ENCODE data around the gene HM13.
A peak's percentile ranks its signal among the peaks of the same experiment; 100 is the strongest.
"Not testable (repeated sequence)": the region's sequence is repeated elsewhere in the genome, so short reads cannot be mapped to it uniquely, and the experiment has no call there.

Gene HM13, protein sequence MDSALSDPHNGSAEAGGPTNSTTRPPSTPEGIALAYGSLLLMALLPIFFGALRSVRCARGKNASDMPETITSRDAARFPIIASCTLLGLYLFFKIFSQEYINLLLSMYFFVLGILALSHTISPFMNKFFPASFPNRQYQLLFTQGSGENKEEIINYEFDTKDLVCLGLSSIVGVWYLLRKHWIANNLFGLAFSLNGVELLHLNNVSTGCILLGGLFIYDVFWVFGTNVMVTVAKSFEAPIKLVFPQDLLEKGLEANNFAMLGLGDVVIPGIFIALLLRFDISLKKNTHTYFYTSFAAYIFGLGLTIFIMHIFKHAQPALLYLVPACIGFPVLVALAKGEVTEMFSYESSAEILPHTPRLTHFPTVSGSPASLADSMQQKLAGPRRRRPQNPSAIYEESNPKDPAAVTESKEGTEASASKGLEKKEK

DNA sequence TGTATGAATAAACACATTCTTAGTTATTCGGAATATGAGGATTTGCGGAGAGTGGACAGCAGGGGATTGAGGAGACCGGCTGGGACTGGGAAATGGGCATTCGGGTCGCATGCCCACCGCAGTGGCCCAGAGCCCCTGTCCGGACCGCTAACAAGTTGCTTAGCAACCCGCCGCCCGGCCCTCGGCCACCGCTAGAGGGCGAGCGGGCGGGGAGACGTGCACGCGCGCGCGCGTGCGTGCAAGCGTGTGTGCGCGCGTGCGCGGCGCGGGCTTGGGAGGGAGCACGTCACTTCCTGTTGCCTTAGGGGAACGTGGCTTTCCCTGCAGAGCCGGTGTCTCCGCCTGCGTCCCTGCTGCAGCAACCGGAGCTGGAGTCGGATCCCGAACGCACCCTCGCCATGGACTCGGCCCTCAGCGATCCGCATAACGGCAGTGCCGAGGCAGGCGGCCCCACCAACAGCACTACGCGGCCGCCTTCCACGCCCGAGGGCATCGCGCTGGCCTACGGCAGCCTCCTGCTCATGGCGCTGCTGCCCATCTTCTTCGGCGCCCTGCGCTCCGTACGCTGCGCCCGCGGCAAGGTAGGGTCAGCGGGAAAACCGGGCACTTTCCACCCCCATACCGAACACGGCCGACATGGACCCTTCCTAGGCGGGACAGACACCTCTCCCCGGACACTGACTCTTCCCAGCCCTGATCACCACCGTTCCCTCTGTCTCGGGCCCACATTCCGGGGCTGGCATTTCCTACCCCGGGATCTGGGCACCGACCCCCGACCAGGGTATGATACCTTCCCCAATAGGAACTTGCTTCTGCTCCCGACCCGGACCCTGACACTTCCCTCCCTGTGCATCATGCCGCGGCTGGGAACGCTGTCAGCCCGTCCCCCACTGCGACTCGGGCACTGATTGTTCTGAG, at the start of gene HM13:
TSS of gene HM13 (plus strand) at position 289 of the 918 bp plus-strand sequence. CDS start at position 399, 110 bp downstream.
- peak; percentile 78 to 83 (median 80) for DNase-seq (ENCODE audit: low read depth in 3 of 3)

DNA sequence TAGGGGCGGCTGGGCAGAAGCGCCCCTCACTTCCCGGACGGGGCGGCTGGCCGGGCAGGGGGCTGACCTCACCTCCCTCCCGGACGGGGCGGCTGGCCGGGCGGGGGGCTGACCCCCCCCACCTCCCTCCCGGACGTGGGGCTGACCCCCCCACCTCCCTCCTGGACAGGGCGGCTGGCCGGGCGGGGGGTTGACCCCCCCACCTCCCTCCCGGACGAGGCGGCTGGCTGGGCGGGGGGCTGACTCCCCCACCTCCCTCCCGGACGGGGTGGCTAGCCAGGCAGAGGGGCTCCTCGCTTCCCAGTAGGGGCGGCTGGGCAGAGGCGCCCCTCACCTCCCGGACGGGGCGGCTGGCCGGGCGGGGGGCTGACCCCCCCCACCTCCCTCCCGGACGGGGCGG, 43.3 kb upstream of the HM13 start:
- not testable (repeated sequence) for DNase-seq (ENCODE audit: low read depth in 3 of 3)

DNA sequence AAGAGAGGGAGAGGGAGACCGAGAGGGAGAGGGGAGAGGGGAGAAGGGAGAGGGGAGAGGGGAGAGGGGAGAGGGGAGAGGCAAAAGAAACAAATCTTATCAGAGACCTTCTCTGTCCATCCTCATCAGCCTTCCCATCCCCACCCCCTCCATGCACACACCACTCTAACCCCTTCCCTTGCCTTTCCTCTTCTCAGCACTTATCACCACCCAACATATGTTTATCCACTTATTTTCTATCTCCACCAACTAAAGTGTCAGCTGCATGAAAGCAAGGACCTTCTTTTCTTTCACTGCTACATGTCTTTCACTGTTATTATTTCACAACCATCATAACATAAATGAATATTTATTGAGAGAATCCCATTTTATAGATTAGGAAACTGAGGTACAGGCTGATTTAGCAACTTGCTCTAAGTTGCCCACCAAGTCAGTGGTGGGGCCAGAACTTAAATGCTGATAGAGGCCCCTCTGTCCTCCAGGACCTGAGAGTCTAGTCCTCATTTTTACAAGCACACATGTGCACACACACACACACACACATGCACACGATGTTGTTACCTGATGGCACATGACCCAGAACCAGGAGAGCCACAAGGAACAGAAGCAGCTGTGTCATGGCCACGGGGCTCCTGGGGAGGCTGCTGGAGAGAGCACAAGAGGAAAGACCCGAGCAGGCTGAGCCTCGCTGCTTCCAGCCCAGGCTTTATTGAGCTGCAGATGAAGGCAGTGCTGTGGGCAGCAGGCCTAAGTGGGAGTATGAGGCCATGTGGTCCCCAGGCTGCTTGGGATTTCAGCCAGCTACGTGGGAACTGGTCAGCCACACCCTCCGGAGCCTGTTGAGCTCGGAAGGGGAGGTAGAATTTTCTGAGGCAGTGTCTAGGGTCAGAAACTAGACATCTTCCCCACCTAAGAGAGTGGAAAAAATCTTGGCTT, 41.6 kb upstream of the HM13 start:
- no peak for DNase-seq (ENCODE audit: low read depth in 3 of 3)

DNA sequence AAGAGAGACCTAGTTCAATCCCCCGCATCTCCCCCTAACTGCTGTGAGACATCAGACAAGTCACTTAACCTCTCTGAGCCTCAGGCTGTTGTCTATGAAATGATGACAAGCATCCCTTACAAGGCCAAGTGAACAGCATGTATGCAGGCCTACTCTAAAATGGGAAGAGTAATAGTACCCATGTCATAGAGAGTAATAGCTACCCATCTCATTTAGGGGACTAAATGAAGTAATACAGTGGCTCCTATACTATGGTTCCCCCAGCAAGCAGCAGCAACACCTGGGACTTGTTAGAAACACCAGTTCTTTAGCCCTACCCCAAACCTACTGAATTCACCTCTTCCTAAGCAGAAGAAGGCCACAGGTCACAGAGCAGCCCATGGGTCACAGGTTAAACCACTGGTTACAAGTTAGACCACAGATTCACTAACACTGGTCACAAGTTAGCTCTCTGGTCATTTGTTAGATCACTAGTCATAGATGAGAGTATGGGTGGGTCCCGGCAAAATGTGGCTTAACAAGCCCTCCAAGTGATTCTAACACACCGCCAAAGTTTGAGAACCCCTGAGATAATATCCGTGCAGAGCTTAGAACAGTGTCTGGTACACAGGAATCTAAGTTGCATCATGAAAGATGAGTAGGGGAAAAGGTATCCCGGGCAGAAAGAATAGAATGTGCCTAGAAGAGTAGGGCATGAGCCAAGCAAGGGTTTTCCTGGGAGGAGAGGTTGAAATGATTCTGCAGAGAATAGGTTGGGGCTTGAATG, 40.7 kb upstream of the HM13 start:
- DNase-seq (ENCODE audit: low read depth in 3 of 3) = no peak

DNA sequence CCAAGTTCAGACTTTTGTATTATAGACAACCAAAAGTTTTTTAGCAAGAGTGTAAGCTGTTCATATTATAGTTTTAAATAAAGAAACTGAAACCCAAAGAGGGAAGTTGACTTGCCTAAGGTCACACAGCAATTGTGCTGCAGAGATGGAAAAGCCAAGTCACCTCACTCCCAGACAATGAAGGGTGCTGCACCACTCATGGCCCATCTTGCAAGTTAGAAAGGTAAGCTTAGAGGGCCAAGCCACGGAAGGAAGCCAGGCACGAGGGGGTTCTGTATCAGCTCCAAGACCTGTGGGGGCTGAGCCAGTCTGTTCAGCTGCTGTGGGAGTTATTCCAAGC, 40.2 kb upstream of the HM13 start:
- no peak for DNase-seq (ENCODE audit: low read depth in 3 of 3)

DNA sequence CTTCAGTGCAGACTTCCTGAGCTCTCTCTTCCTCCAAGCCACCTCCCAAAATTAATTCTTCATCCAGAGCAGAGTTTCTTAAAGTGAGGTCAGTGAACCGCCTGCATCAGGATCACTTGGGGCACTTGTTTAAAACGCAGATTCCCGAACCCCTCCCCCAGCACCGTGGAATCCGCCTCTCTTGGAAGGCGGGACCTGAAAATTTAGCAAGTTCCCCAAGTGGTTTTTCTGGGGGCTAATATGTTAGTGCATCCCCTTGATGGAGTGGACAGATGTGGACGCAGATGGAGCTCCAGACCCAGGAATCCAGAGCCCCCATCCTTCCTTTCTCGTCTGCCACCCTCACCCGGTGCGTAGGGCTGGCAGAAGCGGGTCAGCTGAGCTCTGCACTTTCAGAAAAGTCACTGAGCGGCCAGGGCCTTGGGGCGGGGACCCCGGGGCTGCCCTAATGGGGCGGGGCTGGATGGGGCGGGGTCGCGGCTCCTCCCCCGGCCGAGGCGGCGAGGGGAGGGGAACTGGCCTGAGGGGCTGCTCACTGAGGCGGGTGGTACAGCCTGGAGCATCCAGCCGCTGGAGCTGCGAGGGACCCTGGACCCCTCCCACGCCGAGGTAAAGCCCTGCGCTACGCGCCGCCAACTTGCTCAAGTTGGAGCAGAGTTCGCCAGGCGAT, 39.3 kb upstream of the HM13 start, which contains the start of the genes DEFB124 and REM1:
TSS of gene DEFB124 (minus strand) at position 370 of the 670 bp plus-strand sequence. CDS start 2,114 bp downstream, outside the sequence.
TSS of gene REM1 (plus strand) at position 531 of the 670 bp plus-strand sequence. CDS start 1,158 bp downstream, outside the sequence.
- DNase-seq (ENCODE audit: low read depth in 3 of 3) = no peak

DNA sequence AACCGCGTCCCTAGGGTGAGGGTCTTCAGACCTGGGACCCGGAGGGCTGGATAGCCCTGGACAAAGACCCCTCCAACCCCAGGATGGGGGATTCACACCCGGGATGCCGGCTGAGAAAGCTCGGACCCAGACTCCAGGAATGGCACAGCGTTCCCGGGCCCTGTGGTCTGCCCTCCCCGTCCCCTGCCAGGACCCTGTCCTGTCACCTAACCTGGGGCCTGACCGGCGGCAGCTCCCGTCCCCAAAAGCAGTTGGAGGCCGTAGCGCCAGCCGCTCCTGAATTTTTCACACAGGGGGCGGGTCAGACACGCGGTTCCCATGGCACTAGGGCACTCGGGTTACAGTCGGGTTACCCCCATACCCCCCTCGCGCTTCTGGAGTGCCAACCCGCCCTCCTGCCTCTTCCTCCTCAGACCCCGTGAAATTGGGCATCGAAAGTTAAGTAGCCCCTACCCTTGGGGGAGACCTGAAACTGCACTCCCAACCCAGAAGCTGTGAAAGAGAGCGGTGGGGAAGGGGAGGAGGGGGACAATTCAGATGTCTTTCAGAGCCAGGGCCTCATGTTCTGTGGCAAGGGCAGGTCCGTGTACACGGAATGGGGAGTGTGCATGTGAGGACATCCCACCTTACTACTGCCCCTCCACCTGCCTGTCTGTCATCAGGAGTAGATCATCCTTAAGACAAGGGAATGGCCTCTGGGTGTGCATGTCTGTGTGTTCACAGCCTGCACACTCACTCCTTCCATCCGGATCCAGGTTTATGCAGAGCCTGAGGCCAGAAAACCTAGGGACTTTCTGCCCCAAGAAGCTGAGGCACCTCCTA, 38.6 kb upstream of the HM13 start:
- no peak for DNase-seq (ENCODE audit: low read depth in 3 of 3)

DNA sequence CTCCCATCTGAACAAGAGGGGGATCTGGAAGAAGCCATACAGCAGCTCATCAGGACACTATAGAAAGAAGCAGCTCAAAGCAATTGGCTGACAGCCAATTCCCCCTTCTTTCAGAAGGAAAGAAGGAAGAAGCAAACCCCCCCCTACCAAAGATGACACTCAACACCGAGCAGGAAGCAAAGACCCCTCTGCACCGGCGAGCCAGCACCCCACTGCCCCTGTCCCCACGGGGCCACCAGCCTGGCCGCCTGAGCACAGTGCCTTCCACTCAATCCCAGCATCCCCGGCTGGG, 38.0 kb upstream of the HM13 start:
- no peak for DNase-seq (ENCODE audit: low read depth in 3 of 3)

DNA sequence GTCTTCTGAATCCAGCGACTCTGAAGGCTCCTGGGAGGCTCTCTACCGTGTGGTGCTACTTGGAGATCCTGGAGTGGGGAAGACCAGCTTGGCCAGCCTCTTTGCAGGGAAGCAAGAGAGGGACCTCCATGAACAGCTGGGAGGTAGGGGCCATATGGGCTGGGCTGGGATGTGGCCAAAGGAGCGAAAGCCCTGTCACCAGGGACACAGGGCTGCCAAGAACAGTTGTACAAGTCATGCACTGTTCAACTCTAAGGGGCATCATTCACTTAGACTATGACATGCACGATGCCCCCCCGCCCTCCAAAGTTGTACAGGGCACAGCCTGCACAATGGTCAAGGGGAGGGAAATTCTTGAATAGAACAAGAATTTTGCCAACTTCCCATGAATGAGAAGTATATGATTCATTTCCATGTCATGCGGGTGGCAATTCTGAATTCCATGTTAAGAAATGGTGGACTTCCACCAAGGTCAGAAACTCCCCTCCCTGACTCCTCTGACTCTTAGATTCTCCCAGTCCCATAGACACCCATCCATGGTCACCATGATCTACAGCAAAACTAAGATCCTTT, 37.5 kb upstream of the HM13 start:
- no peak for DNase-seq (ENCODE audit: low read depth in 3 of 3)

DNA sequence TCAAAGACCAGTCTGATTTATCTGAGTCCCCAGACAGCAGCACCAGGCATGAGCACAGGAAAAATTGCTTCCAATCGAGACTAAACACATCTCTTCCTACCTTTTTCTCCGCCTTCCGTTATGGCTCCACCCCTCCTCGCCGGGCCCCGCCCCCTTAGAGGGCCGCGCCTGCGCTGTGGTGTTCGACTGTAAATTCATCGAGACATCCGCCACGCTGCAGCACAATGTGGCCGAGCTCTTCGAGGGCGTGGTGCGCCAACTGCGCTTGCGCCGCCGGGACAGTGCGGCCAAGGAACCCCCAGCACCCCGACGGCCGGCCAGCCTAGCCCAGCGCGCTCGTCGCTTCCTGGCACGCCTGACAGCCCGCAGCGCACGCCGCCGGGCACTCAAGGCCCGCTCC, 30.2 kb upstream of the HM13 start:
- DNase-seq (ENCODE audit: low read depth in 3 of 3) = no peak

DNA sequence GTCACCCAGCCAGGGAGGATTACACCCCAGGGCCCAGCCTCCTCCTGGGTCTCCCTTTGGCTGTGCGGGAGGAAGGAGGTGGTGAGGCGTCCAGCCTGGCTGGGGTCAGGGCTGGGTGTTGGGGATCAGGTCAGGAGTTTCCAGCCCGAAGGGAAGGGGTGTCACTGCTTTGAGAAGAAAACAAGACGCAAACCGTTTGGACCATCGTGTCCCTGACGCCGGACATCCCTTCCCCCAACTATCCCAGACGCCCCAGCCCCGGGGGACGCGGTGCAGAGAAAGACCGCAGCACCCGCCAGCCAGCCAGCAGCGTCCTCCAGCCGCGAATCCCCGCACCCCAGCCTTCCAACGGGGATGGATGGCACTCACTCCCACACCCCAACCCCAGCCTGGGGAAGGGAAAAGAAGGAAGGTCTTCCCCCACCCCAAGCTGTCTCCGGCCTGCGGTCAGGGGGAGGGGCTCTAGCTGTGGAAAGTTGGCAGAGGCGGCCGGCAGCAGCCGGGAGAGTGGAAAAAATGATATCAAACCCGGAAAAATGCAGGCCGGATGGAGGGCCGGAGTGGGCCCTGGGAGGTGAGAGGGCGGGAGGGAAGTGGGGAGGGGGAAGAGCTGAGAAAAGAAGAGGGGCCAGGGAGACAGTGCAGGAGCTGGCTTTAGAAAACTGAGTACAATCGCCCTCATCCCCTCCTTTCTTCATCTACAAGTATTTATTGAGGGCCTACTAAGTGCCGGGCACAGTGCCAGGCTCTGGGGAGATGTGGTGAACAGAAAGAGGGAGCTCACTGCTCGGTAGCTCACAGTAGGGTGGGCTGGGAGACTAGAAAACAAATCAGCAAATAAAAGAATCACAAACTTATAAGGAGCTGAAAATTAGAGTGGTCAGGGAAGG, 28.5 kb upstream of the HM13 start:
- DNase-seq (ENCODE audit: low read depth in 3 of 3) = peak in 1 of 3 donors; percentile 4

DNA sequence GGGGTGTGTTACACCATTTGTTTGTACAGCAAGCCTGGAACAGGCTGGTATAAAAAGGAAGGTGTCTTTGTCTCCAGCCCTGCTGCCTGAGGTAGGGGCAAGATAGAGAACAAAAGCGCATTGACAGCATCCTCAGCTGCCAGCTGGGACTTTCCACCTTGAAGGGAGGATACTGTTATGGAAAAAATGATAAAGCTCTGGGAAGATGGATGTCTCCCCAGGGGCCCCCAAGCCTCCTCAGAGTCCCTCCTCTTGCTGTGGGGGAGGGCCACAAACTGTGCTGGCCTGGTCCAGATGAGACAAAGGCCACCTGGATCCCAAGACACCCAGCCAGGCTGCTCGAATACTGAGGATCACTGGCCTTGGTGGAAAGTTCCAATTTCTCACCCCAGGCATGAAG, 26.1 kb upstream of the HM13 start:
- no peak for DNase-seq (ENCODE audit: low read depth in 3 of 3)

DNA sequence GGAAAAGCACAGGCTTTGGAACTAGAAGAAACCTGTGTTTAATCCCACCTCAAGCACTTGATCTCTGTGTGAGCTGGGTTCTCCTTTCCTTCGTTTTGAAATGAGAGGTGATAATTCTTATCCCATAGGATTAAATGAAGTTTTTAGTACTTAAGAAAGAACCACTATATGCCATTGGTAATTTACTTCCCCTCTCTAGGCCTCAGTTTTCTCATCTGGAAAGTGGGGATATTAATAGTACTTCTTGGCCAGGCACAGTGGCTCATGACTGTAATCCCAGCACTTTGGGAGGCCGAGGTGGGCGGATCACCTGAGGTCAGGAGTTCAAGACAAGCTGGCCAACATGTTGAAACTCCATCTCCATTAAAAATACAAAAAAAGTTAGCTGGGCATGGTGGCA, 25.1 kb upstream of the HM13 start:
- no peak for DNase-seq (ENCODE audit: low read depth in 3 of 3)

DNA sequence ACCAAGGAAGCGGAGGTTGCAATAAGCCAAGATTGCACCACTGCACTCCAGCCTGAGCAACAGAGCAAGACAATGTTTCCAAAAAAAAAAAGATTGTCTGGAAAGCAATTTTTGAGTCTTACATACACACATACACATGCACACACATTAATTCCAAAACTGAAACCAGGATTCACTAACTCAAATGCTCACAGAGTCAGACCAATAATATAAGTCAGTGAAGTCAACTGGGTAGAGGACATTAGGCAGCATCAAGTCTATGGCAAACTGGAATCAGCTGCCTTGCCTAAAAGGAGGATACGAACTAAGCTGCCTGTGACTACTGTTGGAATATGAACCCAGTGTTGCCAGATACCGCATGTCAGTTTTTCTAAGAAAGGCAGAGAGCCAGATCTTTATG, 23.5 kb upstream of the HM13 start:
- no peak for DNase-seq (ENCODE audit: low read depth in 3 of 3)

DNA sequence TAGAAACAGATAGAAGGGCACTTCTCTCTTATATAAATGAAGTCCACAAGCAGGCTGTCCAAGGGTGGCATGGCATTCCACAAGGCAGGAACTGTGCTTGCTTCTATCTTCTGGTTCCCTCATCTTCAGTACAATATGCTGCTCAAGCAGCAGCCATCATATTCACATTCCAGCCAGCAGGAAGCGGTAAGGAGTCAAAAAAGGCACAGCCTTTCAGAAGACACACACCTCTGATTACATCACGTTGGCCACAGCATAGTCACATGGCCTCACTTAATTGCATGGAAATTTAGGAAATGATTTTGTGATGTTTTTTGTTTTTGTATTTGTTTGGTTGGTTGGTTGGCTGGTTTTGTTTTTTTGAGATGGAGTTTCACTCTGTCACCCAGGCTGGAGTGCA, 20.1 kb upstream of the HM13 start:
- DNase-seq (ENCODE audit: low read depth in 3 of 3) = no peak

DNA sequence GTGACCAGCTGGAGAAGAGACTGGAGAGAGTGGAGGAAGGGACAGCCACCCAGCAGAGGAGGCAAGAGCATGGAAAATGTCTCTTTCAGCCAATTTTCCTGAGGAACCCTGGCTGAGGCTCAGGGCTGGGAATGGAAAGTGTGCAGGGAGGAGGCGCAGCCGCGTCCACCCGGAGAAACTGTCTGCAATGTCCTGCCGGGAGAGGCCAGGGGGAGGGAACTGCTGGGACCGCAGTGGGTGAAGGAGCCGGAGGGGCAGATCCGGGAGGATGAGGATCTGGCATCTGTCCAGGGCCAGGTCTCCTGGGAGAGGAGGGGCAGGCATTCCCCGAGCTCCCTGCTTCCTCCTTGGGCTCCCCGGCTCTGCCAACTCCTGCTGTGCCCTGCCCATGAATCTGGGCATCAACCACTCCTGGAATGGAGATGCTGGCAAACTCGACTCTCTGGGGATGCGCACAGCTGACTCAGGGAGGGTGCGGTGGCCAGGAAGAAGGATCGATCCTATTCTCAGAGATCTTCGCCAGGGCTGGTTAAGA, 17.4 kb upstream of the HM13 start:
- DNase-seq (ENCODE audit: low read depth in 3 of 3) = no peak

DNA sequence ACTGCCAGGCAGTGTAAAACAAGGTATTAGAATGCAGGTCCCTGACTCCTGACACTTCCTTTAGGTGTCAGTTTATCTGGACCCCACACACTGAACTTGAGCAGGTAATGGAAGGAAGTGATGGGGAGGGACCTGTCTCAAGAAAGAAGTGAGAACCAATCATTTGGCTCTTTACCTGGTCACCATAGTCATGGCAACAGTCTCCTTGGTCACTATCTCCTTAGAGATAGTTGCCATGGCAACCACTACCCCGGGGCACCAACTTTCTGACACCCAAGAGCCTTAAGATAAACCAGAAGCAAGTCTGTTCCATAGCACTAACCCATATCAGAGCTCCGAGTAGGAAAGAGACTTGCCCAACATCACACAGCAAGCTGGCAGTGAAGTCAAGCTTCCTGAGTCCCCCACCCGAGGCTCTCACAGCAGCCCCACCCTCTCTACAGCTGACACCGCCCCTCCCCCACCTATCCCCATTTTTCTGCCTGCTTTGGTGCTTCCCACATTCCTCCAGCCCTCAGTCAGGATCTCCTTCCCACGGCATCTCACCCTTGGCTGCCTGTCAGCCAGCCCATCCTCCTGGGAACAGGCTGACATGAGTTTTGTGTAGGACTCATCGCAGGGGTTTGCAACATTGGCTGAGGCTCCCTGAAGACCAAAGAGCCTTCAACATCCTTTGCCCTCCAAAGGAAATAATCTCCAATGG, 16.3 kb upstream of the HM13 start:
- DNase-seq (ENCODE audit: low read depth in 3 of 3) = no peak

Data from stimulated activated CD4-positive, alpha-beta T cell treated with anti-CD3 and anti-CD28 coated beads, TNF-alpha, amount 100 ng/mL, for 48 hours (primary cell).